ENCODE data around the gene RABGGTA.
A peak's percentile ranks its signal among the peaks of the same experiment; 100 is the strongest.

Gene RABGGTA

DNA sequence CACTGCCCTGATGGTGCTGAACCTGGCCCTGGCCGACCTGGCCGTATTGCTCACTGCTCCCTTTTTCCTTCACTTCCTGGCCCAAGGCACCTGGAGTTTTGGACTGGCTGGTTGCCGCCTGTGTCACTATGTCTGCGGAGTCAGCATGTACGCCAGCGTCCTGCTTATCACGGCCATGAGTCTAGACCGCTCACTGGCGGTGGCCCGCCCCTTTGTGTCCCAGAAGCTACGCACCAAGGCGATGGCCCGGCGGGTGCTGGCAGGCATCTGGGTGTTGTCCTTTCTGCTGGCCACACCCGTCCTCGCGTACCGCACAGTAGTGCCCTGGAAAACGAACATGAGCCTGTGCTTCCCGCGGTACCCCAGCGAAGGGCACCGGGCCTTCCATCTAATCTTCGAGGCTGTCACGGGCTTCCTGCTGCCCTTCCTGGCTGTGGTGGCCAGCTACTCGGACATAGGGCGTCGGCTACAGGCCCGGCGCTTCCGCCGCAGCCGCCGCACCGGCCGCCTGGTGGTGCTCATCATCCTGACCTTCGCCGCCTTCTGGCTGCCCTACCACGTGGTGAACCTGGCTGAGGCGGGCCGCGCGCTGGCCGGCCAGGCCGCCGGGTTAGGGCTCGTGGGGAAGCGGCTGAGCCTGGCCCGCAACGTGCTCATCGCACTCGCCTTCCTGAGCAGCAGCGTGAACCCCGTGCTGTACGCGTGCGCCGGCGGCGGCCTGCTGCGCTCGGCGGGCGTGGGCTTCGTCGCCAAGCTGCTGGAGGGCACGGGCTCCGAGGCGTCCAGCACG is 44.6 kb upstream of the RABGGTA start:
- H3K4me1 ChIP-seq (ENCODE audit: control insufficient read depth in 1 of 2, insufficient read depth in 2 of 2, low read length in 2 of 2): no peaks in the 10 kb centered on the region
- H3K18ac ChIP-seq (ENCODE audit: low read length): no peak overlapping the region
- H4K8ac ChIP-seq (ENCODE audit: low read depth, low read length): no peak overlapping the region
- H3K36me3 ChIP-seq (ENCODE audit: control insufficient read depth in 1 of 2, insufficient read depth in 2 of 2, low read length in 2 of 2): peaks cover 9 to 12% of the 10 kb centered on the region in 2 experiments
- H3K9ac ChIP-seq (ENCODE audit: low read length): no peak overlapping the region
- no peak overlapping the region for H4K91ac ChIP-seq (ENCODE audit: low read depth, low read length)
- no peak overlapping the region for H3K4ac ChIP-seq (ENCODE audit: low read depth, low read length)
- no peaks in the 10 kb centered on the region for H3K27me3 ChIP-seq (ENCODE audit: insufficient read depth, low read length)
- H3K14ac ChIP-seq (ENCODE audit: low read length): no peak overlapping the region
- H3K79me1 ChIP-seq (ENCODE audit: low read length): no peaks in the 10 kb centered on the region
- no peaks in the 10 kb centered on the region for H3K9me3 ChIP-seq (ENCODE audit: insufficient read depth, low read depth, low read length)
- DNase-seq: peak; percentile 76 to 88
- H3K23ac ChIP-seq (ENCODE audit: low read length): no peak overlapping the region
- no peak overlapping the region for H3K27ac ChIP-seq (ENCODE audit: low read depth, low read length)
- H3K4me2 ChIP-seq (ENCODE audit: low read length): no peak overlapping the region
- no peak overlapping the region for H2AK5ac ChIP-seq (ENCODE audit: low read length)
- H3K79me2 ChIP-seq (ENCODE audit: control insufficient read depth, insufficient read depth, low read length, poor library complexity): no peaks in the 10 kb centered on the region
- H2BK12ac ChIP-seq (ENCODE audit: low read length): no peak overlapping the region
- H3K4me3 ChIP-seq (ENCODE audit: low read depth, low read length): no peak overlapping the region
- no peak overlapping the region for H2AFZ ChIP-seq (ENCODE audit: insufficient read depth, low read length, poor library complexity)
- no CpG with 5 or more reads among the region's 70 CpGs for WGBS (ENCODE audit: extremely low coverage, insufficient coverage, insufficient read length)
- H2BK5ac ChIP-seq (ENCODE audit: low read depth, low read length, poor library complexity): no peak overlapping the region
- H2BK120ac ChIP-seq (ENCODE audit: insufficient read depth, low read length, poor library complexity): no peak overlapping the region
- no peak overlapping the region for H4K12ac ChIP-seq (ENCODE audit: low read depth, low read length)

DNA sequence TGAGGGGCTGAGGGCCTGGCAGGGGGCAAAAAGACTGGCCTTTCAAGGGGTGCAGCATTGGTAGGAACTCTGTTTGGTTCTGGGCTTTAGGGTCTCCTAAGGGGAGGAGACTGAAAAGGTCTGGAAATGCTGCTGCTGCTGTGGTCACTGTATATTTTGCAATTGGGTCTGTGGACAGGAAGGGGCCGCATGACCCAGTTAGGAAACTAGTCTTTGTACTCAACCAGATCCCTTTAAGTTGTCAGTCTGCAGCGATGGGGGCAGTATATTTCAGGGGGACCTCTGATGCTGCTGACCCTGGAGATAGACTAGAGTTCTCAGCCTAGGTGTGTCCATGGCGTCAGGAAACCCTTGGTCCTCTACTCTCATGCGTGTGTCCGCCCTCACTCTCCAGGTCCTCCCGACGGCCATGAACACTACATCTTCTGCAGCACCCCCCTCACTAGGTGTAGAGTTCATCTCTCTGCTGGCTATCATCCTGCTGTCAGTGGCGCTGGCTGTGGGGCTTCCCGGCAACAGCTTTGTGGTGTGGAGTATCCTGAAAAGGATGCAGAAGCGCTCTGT is 43.9 kb upstream of the RABGGTA start:
- H3K18ac ChIP-seq (ENCODE audit: low read length): no peak overlapping the region
- H3K4me3 ChIP-seq (ENCODE audit: low read depth, low read length): no peak overlapping the region
- H3K4me1 ChIP-seq (ENCODE audit: control insufficient read depth in 1 of 2, insufficient read depth in 2 of 2, low read length in 2 of 2): no peaks in the 10 kb centered on the region
- H3K4me2 ChIP-seq (ENCODE audit: low read length): no peak overlapping the region
- H3K36me3 ChIP-seq (ENCODE audit: control insufficient read depth in 1 of 2, insufficient read depth in 2 of 2, low read length in 2 of 2): peaks cover 16 to 18% of the 10 kb centered on the region in 2 experiments
- H4K8ac ChIP-seq (ENCODE audit: low read depth, low read length): no peak overlapping the region
- no peaks in the 10 kb centered on the region for H3K9me3 ChIP-seq (ENCODE audit: insufficient read depth, low read depth, low read length)
- no peak overlapping the region for H2AK5ac ChIP-seq (ENCODE audit: low read length)
- H3K27ac ChIP-seq (ENCODE audit: low read depth, low read length): no peak overlapping the region
- H3K79me1 ChIP-seq (ENCODE audit: low read length): no peaks in the 10 kb centered on the region
- H3K23ac ChIP-seq (ENCODE audit: low read length): no peak overlapping the region
- no CpG with 5 or more reads among the region's 10 CpGs for WGBS (ENCODE audit: extremely low coverage, insufficient coverage, insufficient read length)
- no peak overlapping the region for H3K14ac ChIP-seq (ENCODE audit: low read length)
- no peak overlapping the region for H2BK5ac ChIP-seq (ENCODE audit: low read depth, low read length, poor library complexity)
- H2AFZ ChIP-seq (ENCODE audit: insufficient read depth, low read length, poor library complexity): no peak overlapping the region
- no peak for DNase-seq
- H2BK120ac ChIP-seq (ENCODE audit: insufficient read depth, low read length, poor library complexity): no peak overlapping the region
- H3K4ac ChIP-seq (ENCODE audit: low read depth, low read length): no peak overlapping the region
- no peak overlapping the region for H3K9ac ChIP-seq (ENCODE audit: low read length)
- no peak overlapping the region for H4K12ac ChIP-seq (ENCODE audit: low read depth, low read length)
- no peaks in the 10 kb centered on the region for H3K27me3 ChIP-seq (ENCODE audit: insufficient read depth, low read length)
- H4K91ac ChIP-seq (ENCODE audit: low read depth, low read length): no peak overlapping the region
- no peaks in the 10 kb centered on the region for H3K79me2 ChIP-seq (ENCODE audit: control insufficient read depth, insufficient read depth, low read length, poor library complexity)
- no peak overlapping the region for H2BK12ac ChIP-seq (ENCODE audit: low read length)

DNA sequence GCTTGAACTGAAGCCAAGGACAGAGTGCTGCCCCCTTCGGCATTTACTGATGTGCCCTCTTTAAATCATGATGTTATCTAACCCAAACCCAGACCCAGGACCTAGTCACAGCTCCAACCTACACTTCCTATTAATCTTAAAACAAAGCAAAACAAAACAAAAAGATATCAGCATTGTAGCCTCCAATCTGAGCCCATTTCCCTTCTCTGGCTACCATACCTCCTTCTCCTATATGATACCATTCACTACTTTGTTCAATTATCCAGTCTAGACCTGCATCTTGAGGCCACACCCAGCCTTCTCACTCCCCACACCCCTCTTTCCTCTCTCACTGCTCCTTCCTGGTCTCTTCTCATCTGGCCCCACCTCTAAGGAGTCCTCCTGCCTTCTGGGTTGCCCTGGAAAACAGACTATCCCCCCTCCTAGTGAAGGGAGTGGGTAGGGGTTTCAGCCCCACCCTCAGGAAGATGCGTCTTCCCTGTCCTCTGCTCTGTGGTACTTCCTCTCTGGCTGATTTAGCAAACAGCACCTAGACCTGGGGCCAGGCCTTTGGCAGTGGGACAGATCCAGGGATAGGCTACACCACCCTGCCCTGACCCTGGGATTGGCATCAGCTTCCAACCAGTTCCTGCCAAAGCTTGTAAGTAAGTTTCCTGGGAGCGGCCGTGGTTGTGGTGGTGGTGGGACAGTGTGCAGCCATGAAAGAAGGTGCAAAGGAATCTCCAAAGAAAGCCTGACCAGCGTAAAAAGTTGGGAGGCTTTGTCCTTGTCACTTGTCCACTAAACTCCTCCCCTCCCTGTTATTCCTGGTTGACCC is 43.2 kb upstream of the RABGGTA start:
- Histone ChIP-seq H3K79me1 (ENCODE audit: low read length) (no peaks in the 10 kb centered on the region), H3K23ac (ENCODE audit: low read length) (no peak overlapping the region), H3K4ac (ENCODE audit: low read depth, low read length) (no peak overlapping the region), H3K27ac (ENCODE audit: low read depth, low read length) (no peak overlapping the region), H3K9me3 (ENCODE audit: insufficient read depth, low read depth, low read length) (no peaks in the 10 kb centered on the region), H4K12ac (ENCODE audit: low read depth, low read length) (no peak overlapping the region), H3K14ac (ENCODE audit: low read length) (no peak overlapping the region), H2BK5ac (ENCODE audit: low read depth, low read length, poor library complexity) (no peak overlapping the region), H3K4me2 (ENCODE audit: low read length) (no peak overlapping the region), H3K4me1 (ENCODE audit: control insufficient read depth in 1 of 2, insufficient read depth in 2 of 2, low read length in 2 of 2) (no peaks in the 10 kb centered on the region), H2AFZ (ENCODE audit: insufficient read depth, low read length, poor library complexity) (no peak overlapping the region), H3K9ac (ENCODE audit: low read length) (no peak overlapping the region), H3K27me3 (ENCODE audit: insufficient read depth, low read length) (no peaks in the 10 kb centered on the region), H3K79me2 (ENCODE audit: control insufficient read depth, insufficient read depth, low read length, poor library complexity) (no peaks in the 10 kb centered on the region), H3K4me3 (ENCODE audit: low read depth, low read length) (no peak overlapping the region), H4K8ac (ENCODE audit: low read depth, low read length) (no peak overlapping the region), H2BK120ac (ENCODE audit: insufficient read depth, low read length, poor library complexity) (no peak overlapping the region), H2AK5ac (ENCODE audit: low read length) (no peak overlapping the region), H3K36me3 (ENCODE audit: control insufficient read depth in 1 of 2, insufficient read depth in 2 of 2, low read length in 2 of 2) (peaks cover 19 to 20% of the 10 kb centered on the region in 2 experiments), H3K18ac (ENCODE audit: low read length) (no peak overlapping the region), H2BK12ac (ENCODE audit: low read length) (no peak overlapping the region), H4K91ac (ENCODE audit: low read depth, low read length) (no peak overlapping the region)
- DNase-seq: no peak
- WGBS (ENCODE audit: extremely low coverage, insufficient coverage, insufficient read length): no CpG with 5 or more reads among the region's 5 CpGs

DNA sequence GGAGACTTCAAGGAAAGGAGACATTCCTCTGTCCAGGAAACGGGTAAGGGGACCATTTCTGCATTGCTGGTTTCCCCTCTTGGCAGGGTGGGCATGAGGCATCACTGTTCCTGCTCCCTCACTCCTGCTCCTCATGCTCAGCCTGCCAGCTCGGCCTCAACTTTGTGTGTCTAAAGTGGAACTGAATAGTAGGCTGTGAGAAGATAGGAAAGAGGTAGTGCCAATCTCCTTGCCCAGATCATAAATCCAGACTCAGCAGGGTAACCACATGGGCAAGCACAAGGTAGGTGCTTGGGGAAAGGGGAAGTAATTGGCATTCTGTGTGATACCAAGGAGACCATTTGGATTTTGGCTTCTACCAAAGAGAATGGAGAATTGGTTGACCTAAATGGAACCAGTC is 42.5 kb upstream of the RABGGTA start:
- no peak for DNase-seq
- no CpG with 5 or more reads among the region's 2 CpGs for WGBS (ENCODE audit: extremely low coverage, insufficient coverage, insufficient read length)
- Histone ChIP-seq H3K4me1 (ENCODE audit: control insufficient read depth in 1 of 2, insufficient read depth in 2 of 2, low read length in 2 of 2) (no peaks in the 10 kb centered on the region), H2BK5ac (ENCODE audit: low read depth, low read length, poor library complexity) (no peak overlapping the region), H3K18ac (ENCODE audit: low read length) (no peak overlapping the region), H2BK12ac (ENCODE audit: low read length) (no peak overlapping the region), H4K12ac (ENCODE audit: low read depth, low read length) (no peak overlapping the region), H4K8ac (ENCODE audit: low read depth, low read length) (no peak overlapping the region), H2AK5ac (ENCODE audit: low read length) (no peak overlapping the region), H3K4me3 (ENCODE audit: low read depth, low read length) (no peak overlapping the region), H3K4me2 (ENCODE audit: low read length) (no peak overlapping the region), H3K27ac (ENCODE audit: low read depth, low read length) (no peak overlapping the region), H4K91ac (ENCODE audit: low read depth, low read length) (no peak overlapping the region), H3K79me2 (ENCODE audit: control insufficient read depth, insufficient read depth, low read length, poor library complexity) (no peaks in the 10 kb centered on the region), H3K27me3 (ENCODE audit: insufficient read depth, low read length) (no peaks in the 10 kb centered on the region), H3K9ac (ENCODE audit: low read length) (no peak overlapping the region), H2BK120ac (ENCODE audit: insufficient read depth, low read length, poor library complexity) (no peak overlapping the region), H3K4ac (ENCODE audit: low read depth, low read length) (no peak overlapping the region), H2AFZ (ENCODE audit: insufficient read depth, low read length, poor library complexity) (no peak overlapping the region), H3K36me3 (ENCODE audit: control insufficient read depth in 1 of 2, insufficient read depth in 2 of 2, low read length in 2 of 2) (peaks cover 20 to 21% of the 10 kb centered on the region in 2 experiments), H3K79me1 (ENCODE audit: low read length) (no peaks in the 10 kb centered on the region), H3K14ac (ENCODE audit: low read length) (no peak overlapping the region), H3K9me3 (ENCODE audit: insufficient read depth, low read depth, low read length) (no peaks in the 10 kb centered on the region), H3K23ac (ENCODE audit: low read length) (no peak overlapping the region)
